Ascending aorta (tissue), 2 donors: Measurements from ENCODE around the gene MYNN. TPM values are rescaled to one million over a fixed set of nuclear protein-coding genes. Genes with fewer than 3 reads are reported as not detected.

ENCODE experiments used
- DNase-seq, 2 donors: peaks; one replicate each; pipeline ENCODE4 v3.0.0-alpha.2; 2019; ENCODE audit warnings: low spot score in 2 of 2
- H3K27ac ChIP-seq, 2 donors: fragments of 200-600 bp; sonication (generic); one replicate each; pipeline ENCODE4 v1.5.1; 2016 to 2017; ENCODE audit warnings: mild to moderate bottlenecking in 1 of 2
- H3K27me3 ChIP-seq: fragments of 200-600 bp; sonication (generic); one replicate; pipeline ENCODE4 v1.5.1; 2017
- H3K36me3 ChIP-seq, 2 donors: fragments of 200-600 bp; sonication (generic); one replicate each; pipeline ENCODE4 v1.5.1; 2016
- H3K4me1 ChIP-seq, 2 donors: fragments of 200-600 bp; sonication (generic); one replicate each; pipeline ENCODE4 v1.5.1; 2016 to 2017; ENCODE audit warnings: mild to moderate bottlenecking in 1 of 2
- H3K4me3 ChIP-seq, 2 donors: fragments of 200-600 bp; sonication (generic); one replicate each; pipeline ENCODE4 v1.5.1; 2016 to 2017; ENCODE audit warnings: mild to moderate bottlenecking in 1 of 2
- H3K9me3 ChIP-seq, 2 donors: fragments of 200-600 bp; sonication (generic); one replicate each; pipeline ENCODE4 v1.5.1; 2016
- intact Hi-C: fragments of 100-400 bp; cut with DNase I; formaldehyde crosslinking; loops from one replicate; pipeline ENCODE4 v1.15.1; 2023
- total RNA-seq: library from RNA; depleted of rRNA; stranded (reverse); fragments of >200 nt; gene quantifications from one replicate; pipeline ENCODE4 v1.1.0, GENCODE V29; 2016
- TF ChIP-seq, protein P1 (sequence below), 3 experiments: fragments of 200-600 bp in 2 of 3; fragments of 450-650 bp in 1 of 3; sonication (generic) in 2 of 3; IDR thresholded peaks; one replicate each; pipeline ENCODE4 v1.5.1; 2016 to 2019; ENCODE audit warnings: antibody characterized with exemption in 3 of 3, mild to moderate bottlenecking in 1 of 3, moderate library complexity in 1 of 3

Gene MYNN
- total RNA-seq, 1 donor from 2014 or later: 3.9 TPM

- no peaks in the 10 kb centered on the region for H3K36me3 ChIP-seq
- H3K27ac ChIP-seq: no peak overlapping the region
- intact Hi-C loops: no loop called here
- no peak for DNase-seq
- TF ChIP-seq, protein P1, sequence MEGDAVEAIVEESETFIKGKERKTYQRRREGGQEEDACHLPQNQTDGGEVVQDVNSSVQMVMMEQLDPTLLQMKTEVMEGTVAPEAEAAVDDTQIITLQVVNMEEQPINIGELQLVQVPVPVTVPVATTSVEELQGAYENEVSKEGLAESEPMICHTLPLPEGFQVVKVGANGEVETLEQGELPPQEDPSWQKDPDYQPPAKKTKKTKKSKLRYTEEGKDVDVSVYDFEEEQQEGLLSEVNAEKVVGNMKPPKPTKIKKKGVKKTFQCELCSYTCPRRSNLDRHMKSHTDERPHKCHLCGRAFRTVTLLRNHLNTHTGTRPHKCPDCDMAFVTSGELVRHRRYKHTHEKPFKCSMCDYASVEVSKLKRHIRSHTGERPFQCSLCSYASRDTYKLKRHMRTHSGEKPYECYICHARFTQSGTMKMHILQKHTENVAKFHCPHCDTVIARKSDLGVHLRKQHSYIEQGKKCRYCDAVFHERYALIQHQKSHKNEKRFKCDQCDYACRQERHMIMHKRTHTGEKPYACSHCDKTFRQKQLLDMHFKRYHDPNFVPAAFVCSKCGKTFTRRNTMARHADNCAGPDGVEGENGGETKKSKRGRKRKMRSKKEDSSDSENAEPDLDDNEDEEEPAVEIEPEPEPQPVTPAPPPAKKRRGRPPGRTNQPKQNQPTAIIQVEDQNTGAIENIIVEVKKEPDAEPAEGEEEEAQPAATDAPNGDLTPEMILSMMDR (IDR thresholded peaks at IDR 0.05): no peak
- peak overlapping the region; percentile 58 to 73 for H3K4me3 ChIP-seq
- H3K4me1 ChIP-seq: peaks cover 0 to 6% of the 10 kb centered on the region in 2 donors
- no peaks in the 10 kb centered on the region for H3K27me3 ChIP-seq
- H3K9me3 ChIP-seq: no peaks in the 10 kb centered on the region
Measured at GRCh38 chr3:169813278-169813677, 40.1 kb downstream of the MYNN start.

DNA sequence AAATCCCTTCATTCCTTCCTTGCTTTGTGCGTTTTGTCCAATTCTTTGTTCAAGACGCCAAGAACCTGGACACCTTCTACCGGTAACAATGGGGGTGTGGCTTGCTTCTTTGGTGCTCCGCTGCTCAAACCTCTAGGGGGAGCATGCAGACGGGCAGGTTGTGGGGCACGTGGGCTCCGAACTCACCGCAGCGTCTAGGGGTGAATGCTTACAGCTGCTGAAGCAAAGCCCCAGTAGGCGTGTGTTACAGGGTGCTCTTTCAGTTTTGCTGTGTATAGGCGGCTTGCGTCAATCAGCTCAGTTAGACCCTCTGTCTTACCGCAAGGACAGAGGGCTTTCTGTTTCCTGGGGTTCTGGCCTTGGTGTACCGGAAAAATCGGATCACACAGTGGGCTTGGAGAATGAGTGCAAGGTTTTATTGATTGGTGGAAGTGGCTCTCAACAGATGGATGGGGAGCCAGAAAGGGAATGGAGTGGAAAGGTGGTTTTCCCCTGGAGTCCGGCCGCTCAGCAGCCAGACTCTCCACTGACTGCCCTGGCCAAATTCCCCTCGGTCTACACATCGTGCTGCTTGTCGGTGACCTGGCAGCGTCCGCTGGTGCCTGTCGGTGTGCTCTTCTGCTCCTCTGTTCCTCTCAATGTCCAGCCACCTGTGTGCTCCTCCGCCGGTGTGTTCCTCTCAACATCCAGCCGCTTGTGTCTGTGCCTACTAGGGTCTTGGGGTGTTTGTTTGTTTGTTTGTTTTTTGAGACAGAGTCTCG, 40.7 kb downstream of the MYNN start:
- peak in 1 of 2 donors; percentile 65 for DNase-seq
- Histone ChIP-seq H3K27ac (no peak overlapping the region), H3K4me1 (peaks cover 0 to 6% of the 10 kb centered on the region in 2 donors), H3K4me3 (peak overlapping the region; percentile 3 to 73), H3K27me3 (no peaks in the 10 kb centered on the region), H3K9me3 (no peaks in the 10 kb centered on the region), H3K36me3 (no peaks in the 10 kb centered on the region)
- TF ChIP-seq, protein P1 (IDR thresholded peaks at IDR 0.05): peak in 2 of 3 experiments; percentile 8 to 18
- intact Hi-C loops: no loop called here

DNA sequence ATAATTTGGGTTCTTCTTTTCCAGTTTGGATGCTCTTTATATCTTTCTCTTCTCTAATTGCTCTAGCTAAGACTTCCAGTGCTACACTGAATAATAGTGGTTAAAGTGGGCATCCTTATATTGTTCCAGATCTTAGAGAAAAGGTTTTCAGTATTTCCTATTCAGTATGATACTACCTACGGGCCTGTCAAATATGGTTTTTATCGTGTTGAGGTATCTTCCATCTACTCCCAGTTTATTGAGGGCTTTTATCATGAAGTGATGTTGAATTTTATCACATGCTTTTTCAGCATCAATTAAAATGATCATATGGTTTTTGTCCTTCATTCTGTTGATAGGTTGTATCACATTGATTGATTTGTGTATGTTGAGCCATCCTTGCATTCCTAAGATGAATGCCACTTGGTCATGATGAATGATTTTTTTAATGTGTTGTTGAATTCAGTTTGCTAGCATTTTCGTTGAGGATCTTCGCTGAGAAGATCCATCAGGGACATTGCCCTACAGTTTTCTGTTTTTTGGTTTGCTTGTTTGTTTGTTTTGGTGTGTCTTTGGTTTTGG, 42.5 kb downstream of the MYNN start:
- H3K27me3 ChIP-seq: no peaks in the 10 kb centered on the region
- no peaks in the 10 kb centered on the region for H3K9me3 ChIP-seq
- intact Hi-C loops: no loop called here
- H3K36me3 ChIP-seq: no peaks in the 10 kb centered on the region
- TF ChIP-seq, protein P1 (IDR thresholded peaks at IDR 0.05): no peak
- DNase-seq: no peak
- H3K27ac ChIP-seq: no peak overlapping the region
- no peak overlapping the region for H3K4me3 ChIP-seq
- peaks cover 0 to 6% of the 10 kb centered on the region in 2 donors for H3K4me1 ChIP-seq

DNA sequence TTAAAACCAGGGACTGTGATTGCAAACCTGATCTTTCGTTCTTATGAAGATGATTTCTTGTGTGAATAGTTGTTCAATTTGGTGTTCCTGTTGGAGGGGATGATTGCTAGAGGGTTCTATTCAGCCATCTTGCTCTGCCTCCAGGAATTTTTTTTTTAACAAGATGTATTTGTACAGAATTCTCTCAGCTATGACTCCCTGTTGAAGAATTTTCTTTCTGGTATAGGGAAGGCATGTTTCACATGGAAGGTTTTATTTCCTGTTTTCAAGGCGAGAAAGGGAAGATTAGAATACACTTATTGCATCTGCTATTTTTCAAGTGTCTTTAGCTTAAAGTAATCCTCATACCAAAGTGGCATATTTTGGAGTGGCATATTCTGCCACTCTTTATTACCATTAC, 45.1 kb downstream of the MYNN start:
- Histone ChIP-seq H3K36me3 (no peaks in the 10 kb centered on the region), H3K9me3 (no peaks in the 10 kb centered on the region), H3K4me3 (no peak overlapping the region), H3K27me3 (no peaks in the 10 kb centered on the region), H3K4me1 (peaks cover 0 to 2% of the 10 kb centered on the region in 2 donors), H3K27ac (no peak overlapping the region)
- no peak for DNase-seq
- TF ChIP-seq, protein P1 (IDR thresholded peaks at IDR 0.05): no peak
- intact Hi-C loops: no loop called here

DNA sequence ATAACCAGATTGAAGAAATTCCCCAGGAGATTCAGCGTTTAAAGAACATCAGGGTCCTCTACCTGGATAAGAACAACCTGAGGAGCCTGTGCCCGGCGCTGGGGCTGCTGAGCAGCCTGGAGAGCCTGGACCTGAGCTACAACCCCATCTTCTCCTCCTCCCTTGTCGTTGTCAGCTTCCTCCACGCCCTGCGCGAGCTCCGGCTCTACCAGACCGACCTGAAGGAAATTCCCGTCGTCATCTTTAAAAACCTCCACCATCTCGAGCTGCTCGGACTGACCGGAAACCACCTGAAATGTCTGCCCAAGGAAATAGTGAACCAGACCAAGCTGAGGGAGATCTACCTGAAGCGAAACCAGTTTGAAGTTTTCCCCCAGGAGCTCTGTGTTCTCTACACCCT, 48.9 kb downstream of the MYNN start:
- intact Hi-C loops: no loop called here
- H3K4me3 ChIP-seq: no peak overlapping the region
- H3K27me3 ChIP-seq: no peaks in the 10 kb centered on the region
- H3K27ac ChIP-seq: no peak overlapping the region
- no peaks in the 10 kb centered on the region for H3K9me3 ChIP-seq
- DNase-seq: no peak
- H3K36me3 ChIP-seq: no peaks in the 10 kb centered on the region
- no peaks in the 10 kb centered on the region for H3K4me1 ChIP-seq
- TF ChIP-seq, protein P1 (IDR thresholded peaks at IDR 0.05): no peak
